SK-N-SH treated with all-trans-retinoic acid at 6 μM for 48 hours (cell line): ENCODE measurements around the gene SNRPD1.

ENCODE experiments used
- GLIS3 ChIP-seq: fragments of 250-450 bp; sonication (Bioruptor Pico); IDR thresholded peaks from 2 replicates; pipeline ENCODE4 v1.5.0; 2020; ENCODE audit warnings: mild to moderate bottlenecking, moderate library complexity
- POU6F1 ChIP-seq: fragments of 250-450 bp; sonication (Bioruptor Pico); IDR thresholded peaks from 2 replicates; pipeline ENCODE4 v1.8.0; 2021; ENCODE audit warnings: low read depth, mild to moderate bottlenecking, moderate library complexity, borderline replicate concordance

GRCh38 chr18:21664069-21664468, 52.0 kb downstream of the SNRPD1 start:
- no peak for TF ChIP-seq GLIS3
- no peak for TF ChIP-seq POU6F1
